ENCODE measurements around the gene LSS.
"Not testable (repeated sequence)": the region's sequence is repeated elsewhere in the genome, so short reads cannot be mapped to it uniquely, and the experiment has no call there.

Gene LSS

DNA sequence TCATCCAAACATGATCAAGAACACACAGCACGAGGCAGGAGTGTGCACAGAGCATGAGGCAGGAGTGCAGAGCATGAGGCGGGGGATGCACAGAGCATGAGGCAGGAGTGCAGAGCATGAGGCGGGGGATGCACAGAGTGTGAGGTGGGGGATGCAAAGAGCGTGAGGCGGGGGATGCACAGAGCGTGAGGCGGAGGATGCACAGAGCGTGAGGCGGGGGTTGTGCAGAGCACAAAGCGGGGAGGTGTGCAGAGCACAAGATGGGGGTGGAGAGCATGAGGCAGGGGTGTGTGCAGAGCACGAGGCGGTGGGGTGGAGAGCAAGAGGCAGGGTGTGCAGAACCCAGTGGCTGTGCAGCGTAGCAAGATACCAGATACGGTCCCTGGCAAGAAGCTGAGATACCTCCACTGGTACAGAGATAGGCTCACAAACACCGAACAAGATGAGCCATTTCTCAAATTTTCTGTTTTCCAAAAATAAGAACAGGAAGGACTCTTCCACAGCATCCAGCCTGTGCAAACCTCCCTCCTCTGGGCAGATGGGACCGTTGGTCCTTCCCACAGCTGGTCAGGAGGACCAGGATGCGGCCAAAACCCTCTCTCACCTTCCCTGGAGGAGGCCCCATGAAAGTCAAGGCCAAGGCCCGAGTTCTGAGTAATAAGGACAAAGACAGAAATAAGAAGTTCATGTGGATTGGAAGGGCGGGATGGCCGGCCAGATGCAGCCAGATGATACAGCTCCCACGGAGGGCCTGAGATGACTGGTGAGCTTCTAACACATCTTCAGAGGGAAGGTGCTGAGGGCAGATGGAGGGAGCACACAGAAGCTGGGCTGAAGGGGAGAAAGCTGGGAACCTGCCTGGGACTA, 56.3 kb downstream of the LSS start:
- H3K4me3 ChIP-seq (replicated peaks; ENCODE audit: low read depth, low read length): no peak overlapping the region
- TF ChIP-seq, protein P1, sequence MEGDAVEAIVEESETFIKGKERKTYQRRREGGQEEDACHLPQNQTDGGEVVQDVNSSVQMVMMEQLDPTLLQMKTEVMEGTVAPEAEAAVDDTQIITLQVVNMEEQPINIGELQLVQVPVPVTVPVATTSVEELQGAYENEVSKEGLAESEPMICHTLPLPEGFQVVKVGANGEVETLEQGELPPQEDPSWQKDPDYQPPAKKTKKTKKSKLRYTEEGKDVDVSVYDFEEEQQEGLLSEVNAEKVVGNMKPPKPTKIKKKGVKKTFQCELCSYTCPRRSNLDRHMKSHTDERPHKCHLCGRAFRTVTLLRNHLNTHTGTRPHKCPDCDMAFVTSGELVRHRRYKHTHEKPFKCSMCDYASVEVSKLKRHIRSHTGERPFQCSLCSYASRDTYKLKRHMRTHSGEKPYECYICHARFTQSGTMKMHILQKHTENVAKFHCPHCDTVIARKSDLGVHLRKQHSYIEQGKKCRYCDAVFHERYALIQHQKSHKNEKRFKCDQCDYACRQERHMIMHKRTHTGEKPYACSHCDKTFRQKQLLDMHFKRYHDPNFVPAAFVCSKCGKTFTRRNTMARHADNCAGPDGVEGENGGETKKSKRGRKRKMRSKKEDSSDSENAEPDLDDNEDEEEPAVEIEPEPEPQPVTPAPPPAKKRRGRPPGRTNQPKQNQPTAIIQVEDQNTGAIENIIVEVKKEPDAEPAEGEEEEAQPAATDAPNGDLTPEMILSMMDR (IDR thresholded peaks at IDR 0.05; ENCODE audit: low read length, missing control alignments): no peak
- DNase-seq (ENCODE audit: low read depth): no peak

- DNase-seq (ENCODE audit: low read depth): peak; percentile 63
- no peak overlapping the region for H3K4me3 ChIP-seq (replicated peaks; ENCODE audit: low read depth, low read length)
- TF ChIP-seq, protein P1 (IDR thresholded peaks at IDR 0.05; ENCODE audit: low read length, missing control alignments): no peak
These were observed 57.0 kb downstream of the LSS start for GRCh38 chr21:46171585-46171984.

GRCh38 chr21:46170436-46171193, 58.0 kb downstream of the LSS start:
- not testable (repeated sequence) for H3K4me3 ChIP-seq (replicated peaks; ENCODE audit: low read depth, low read length); DNase-seq (ENCODE audit: low read depth)

- H3K4me3 ChIP-seq (replicated peaks; ENCODE audit: low read depth, low read length): no peak overlapping the region
- TF ChIP-seq, protein P1 (IDR thresholded peaks at IDR 0.05; ENCODE audit: low read length, missing control alignments): no peak
- no peak for DNase-seq (ENCODE audit: low read depth)
These were observed 59.8 kb downstream of the LSS start for GRCh38 chr21:46168659-46169386.

DNA sequence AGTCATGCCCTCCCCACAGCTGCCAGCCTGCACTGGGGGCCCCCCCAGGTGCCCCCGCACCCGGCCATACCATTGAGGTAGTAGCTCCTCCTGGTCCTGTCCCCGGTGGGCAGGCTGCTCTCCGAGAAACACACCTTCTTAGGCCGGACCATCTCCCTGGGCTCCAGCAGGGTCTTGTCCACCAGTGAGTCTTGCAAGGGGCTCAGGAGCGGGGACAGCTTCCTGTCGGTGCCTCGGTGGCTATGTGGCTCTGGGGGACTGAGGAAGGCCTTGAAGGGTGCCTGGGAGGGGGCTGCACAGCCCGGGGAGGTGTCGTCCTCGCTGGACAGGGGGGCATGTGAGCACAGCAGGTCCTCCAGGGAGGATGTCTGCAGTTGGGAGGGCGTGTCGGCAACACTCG, 60.3 kb downstream of the LSS start:
- DNase-seq (ENCODE audit: low read depth): no peak
- TF ChIP-seq, protein P1 (IDR thresholded peaks at IDR 0.05; ENCODE audit: low read length, missing control alignments): no peak
- no peak overlapping the region for H3K4me3 ChIP-seq (replicated peaks; ENCODE audit: low read depth, low read length)

DNA sequence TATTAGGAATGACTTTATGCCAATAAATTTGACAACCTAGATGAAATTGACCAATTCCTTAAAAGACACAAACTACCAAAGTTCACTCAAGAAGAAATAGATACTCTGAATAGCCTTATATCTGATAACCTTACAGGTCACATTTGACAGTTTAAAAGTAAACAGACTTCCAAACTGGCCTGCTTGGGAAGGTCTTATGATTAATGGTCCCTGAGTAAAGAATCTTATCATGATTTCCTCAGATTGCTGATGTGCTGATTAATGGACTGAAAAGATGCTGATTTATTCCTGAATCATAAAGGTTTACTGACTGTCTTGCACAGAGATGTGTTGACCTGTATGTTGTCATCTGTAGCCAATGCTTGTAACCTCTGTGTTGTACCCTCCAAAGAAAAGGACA, 63.5 kb downstream of the LSS start:
- H3K4me3 ChIP-seq (replicated peaks; ENCODE audit: low read depth, low read length): no peak overlapping the region
- no peak for DNase-seq (ENCODE audit: low read depth)
- TF ChIP-seq, protein P1 (IDR thresholded peaks at IDR 0.05; ENCODE audit: low read length, missing control alignments): no peak

DNA sequence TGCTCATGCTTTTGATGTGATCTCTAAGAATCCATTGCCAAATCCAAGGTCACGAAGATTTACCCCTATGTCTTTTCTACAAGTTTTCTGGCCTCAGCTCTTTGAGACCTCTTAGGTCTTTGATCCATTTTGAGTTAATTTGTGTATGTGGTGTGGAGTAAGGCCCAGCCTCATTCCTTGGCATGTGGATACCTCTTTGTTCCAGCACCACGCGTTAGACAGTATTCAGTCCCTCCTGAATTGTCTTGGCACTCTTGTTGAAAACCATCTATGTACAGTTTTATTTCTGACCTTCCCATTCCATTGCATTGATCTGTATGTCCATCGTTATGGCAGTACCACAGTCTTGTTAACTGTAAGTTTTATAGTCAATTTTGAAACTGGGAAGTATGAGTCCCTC, 65.2 kb downstream of the LSS start:
- TF ChIP-seq, protein P1 (IDR thresholded peaks at IDR 0.05; ENCODE audit: low read length, missing control alignments): no peak
- H3K4me3 ChIP-seq (replicated peaks; ENCODE audit: low read depth, low read length): no peak overlapping the region

More for the DNA sequence above, 65.2 kb downstream of the LSS start:
- no peak for DNase-seq (ENCODE audit: low read depth)

All from fibroblast of pulmonary artery (primary cell).